ENCODE measurements around the gene TIGD7.
"Not testable (repeated sequence)": the region's sequence is repeated elsewhere in the genome, so short reads cannot be mapped to it uniquely, and the experiment has no call there.

The TIGD7 gene

GRCh38 chr16:3282103-3282729 is 23.0 kb downstream of the TIGD7 start:
- no peak for DNase-seq

GRCh38 chr16:3281222-3281820 is 23.9 kb downstream of the TIGD7 start:
- no peak for DNase-seq

- DNase-seq: no peak
Observed at GRCh38 chr16:3276679-3277078, 28.6 kb downstream of the TIGD7 start.

- no peak for DNase-seq
Observed at GRCh38 chr16:3274947-3275346, 30.3 kb downstream of the TIGD7 start.

GRCh38 chr16:3274490-3274889 is 30.7 kb downstream of the TIGD7 start:
- DNase-seq: no peak

GRCh38 chr16:3271281-3271680 is 33.9 kb downstream of the TIGD7 start:
- not testable (repeated sequence) for DNase-seq

- DNase-seq: not testable (repeated sequence)
Observed at GRCh38 chr16:3270718-3271117, 34.5 kb downstream of the TIGD7 start.

- no peak for DNase-seq
Observed at GRCh38 chr16:3268294-3268693, 36.9 kb downstream of the TIGD7 start.

- DNase-seq: no peak
Observed at GRCh38 chr16:3266873-3267537, 38.2 kb downstream of the TIGD7 start.

- DNase-seq: peak; percentile 97
Observed at GRCh38 chr16:3264137-3265036, 40.8 kb downstream of the TIGD7 start.

- no peak for DNase-seq
Observed at GRCh38 chr16:3262517-3262916, 42.7 kb downstream of the TIGD7 start.

- DNase-seq: peak; percentile 13
Observed at GRCh38 chr16:3259836-3260235, 45.4 kb downstream of the TIGD7 start.

- DNase-seq: no peak
Observed at GRCh38 chr16:3256866-3257465, 48.3 kb downstream of the TIGD7 start.

GRCh38 chr16:3256146-3256865 is 48.9 kb downstream of the TIGD7 start, which contains the start of gene MEFV:
TSS of gene MEFV (minus strand) at chr16:3256633. CDS start at chr16:3256587, 46 bp downstream.
- DNase-seq: peak; percentile 54

GRCh38 chr16:3254309-3254708 is 50.9 kb downstream of the TIGD7 start:
- no peak for DNase-seq

GRCh38 chr16:3252967-3253366 is 52.3 kb downstream of the TIGD7 start:
- no peak for DNase-seq

GRCh38 chr16:3249451-3249850 is 55.8 kb downstream of the TIGD7 start:
- DNase-seq: no peak

GRCh38 chr16:3249020-3249419 is 56.2 kb downstream of the TIGD7 start:
- DNase-seq: no peak
